NCI-H1694 treated with DMSO at 0.1 percent for 48 hours (cell line): ENCODE measurements around the gene ADAMTS15.

Experiments
- DNase-seq: peaks from one replicate; lab custom pipeline; 2025; lab: John Stamatoyannopoulos, UW

The ADAMTS15 gene

GRCh38 chr11:130416906-130417305 is 31.5 kb upstream of the ADAMTS15 start:
- no peak for DNase-seq

DNA sequence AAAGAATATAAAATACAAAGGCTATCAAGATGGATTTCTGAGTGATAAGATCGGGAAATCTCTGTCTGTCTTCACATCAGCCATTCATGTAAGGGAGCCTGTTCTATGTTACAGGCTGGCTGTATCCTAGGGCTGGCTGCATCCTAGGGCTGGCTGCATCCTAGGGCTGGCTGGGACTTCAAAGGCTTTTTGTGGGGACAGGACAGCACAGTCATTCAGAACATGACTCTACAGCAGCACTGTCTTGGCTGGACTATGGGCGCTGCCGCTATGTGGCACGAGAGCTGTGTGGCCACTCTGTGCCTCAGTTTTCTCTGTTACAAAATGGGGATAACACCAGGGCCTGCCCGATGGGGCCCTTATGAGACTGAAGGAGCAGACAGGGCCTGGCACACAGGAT is 30.2 kb upstream of the ADAMTS15 start:
- DNase-seq, result no peak

DNA sequence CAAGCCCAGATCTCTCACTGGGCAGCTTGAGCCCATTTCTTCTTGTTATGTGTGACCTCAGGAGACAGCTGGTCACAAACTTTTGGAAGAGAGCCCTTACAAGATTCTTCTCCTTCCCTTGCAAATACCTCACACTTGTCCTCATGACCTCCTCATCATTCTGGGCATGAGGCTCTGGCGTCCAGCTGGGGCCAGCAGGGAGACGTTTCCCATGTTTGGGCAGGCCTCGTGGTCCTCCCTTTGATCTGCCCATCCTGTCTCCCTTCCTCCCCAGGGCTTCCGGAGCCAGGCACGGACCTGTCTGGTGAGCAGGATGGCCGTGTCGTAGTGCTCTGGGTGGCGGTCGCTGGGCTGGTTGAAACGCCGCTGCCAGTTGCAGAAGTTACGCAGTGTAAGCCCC is 29.7 kb upstream of the ADAMTS15 start:
- DNase-seq, result no peak

DNA sequence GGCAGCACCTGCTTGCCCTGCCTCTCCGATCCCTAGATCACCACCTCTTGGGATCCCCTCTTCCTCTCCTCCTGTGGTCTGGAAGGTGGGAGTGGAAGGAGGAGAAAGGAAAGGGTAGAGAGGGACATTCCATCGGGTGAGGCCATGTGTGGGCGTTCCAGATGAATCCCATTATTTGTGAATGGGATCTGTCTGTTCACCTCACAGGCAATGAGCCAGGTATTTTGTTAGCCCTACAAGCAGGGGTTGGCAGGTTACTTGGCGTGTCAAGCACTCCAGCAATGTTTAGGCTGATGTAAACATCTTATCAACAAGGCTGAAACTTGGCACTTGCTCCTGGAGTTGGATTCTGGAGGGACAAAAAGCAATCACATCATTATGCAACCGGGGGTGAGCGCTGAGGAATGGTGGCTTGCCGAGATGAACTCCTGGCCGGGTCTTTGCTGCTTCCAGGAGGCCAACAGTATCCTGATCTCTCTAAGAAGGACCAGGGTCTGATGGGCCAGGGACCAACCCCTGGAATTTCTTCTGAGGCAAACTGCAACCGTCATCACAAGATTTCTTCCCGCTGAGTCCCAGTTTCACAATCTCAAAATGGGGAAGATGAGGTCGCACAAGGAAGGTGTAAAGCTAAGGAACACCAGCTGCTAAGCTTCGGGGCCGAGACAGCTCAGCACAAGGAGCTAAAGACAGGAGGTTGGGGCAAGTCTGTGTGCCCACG is 27.8 kb upstream of the ADAMTS15 start:
- no peak for DNase-seq

DNA sequence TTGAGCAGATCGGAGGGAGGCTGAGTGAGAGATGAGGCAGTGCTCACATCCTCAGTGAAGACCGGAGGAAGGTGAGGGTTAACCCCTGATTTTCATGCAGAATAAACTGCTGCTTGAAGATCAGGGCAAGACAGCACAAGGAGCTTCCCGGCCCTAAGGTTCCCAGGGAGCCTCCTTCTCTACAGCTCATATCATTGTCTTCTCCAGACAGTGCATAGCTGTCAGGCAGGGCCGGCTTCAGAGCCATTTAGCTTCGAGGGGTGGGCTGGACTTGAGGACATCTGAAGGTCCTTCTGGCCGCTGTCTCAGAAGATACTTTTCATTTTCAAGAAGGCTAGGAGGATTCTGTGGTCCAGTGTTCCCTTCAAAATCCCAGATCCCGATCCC is 27.3 kb upstream of the ADAMTS15 start:
- DNase-seq, result no peak

- DNase-seq, result no peak
These were observed 26.7 kb upstream of the ADAMTS15 start for GRCh38 chr11:130421697-130422096.

DNA sequence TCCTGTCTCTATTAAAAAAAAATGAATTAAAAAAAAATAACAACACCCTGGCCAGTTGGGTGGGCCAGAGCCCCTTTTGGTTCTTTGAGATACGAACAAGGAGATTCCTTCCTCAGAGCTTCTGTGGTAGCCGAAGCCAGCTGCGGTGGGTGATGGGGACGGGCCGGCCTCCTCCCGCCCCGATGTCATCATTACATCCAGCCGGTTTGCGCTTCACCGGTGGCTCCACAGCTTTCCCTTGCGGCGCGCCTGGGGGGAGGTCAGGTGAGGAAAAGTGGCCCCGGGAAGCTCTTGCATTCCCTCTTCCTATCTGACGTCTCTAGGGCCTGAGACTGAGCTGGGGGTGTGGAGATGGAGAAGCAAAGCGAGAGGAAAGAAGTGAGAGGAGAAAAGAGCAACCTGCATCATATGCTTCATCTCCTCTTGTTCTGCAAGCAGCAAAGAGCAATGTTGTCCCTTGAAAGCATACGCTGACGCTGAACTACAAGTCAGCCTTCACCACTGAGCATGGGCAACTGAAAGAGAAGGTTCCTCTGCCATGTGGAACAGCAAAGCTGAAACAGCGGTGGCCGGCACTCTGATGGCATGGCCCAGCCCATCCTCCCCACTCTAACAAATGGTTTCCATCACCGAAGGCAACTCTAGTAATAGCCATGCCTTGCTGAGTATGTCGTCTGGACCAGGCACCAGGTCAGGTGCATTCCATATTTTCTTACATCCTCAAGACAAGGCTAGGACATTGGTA is 26.0 kb upstream of the ADAMTS15 start:
- no peak for DNase-seq

DNA sequence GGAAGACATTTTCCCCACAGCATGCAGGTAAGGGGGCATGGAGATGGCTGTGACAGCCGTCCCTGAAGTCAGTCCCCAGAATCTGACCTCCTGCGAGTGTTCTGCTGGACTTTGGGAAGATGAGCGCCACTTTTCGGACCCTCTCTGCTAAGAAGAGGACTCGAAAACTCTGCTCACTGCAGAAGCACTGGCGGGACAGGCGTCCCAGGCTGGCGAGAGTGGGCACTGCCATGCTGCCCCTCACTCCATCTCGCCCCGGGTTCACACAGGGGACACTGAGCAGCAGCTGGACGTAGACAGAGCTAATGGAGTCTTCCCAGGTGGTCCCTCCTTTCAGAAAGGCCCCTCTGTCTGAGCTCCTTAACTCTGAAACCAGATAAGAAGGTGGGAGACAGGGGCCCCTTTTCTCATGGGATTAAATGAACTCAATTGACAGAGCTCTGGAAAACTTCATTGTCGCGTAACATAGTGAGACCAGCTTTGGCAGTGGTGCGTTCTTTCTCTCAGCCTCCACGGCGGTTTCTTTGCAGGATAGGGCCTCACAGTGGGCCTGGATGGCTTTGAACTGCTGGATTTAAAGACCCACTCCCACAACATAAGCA is 24.8 kb upstream of the ADAMTS15 start:
- no peak for DNase-seq

DNA sequence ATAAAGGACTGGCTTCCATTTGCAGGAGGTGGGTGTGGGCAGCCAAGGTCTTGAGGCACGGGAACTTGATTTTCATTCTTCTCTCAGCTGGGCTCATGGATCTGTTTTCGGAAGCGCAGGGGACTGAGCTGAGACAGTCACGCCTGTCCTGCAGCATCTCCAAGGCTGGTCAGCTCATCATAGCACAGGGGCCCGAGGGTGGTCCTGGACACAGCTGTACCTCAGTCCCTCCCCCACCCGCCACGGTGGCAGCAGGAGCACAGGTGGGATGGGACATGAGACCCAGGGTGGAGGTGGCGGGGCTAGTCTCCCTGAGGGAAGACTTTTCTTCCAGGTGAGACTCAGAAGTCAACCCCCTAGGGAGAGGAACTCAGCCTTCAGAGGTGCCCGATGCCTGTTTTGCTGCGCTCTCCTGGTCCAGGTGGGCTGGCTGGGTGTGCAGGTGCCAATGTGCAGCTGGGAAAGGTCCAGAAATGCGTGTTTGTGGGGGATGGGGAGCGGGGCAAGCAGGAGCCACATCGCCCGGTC is 23.8 kb upstream of the ADAMTS15 start:
- no peak for DNase-seq

- DNase-seq, result no peak
These were observed 23.3 kb upstream of the ADAMTS15 start for GRCh38 chr11:130425156-130425555.

- DNase-seq, result peak; percentile 18
These were observed 22.1 kb upstream of the ADAMTS15 start for GRCh38 chr11:130426223-130426836.

DNA sequence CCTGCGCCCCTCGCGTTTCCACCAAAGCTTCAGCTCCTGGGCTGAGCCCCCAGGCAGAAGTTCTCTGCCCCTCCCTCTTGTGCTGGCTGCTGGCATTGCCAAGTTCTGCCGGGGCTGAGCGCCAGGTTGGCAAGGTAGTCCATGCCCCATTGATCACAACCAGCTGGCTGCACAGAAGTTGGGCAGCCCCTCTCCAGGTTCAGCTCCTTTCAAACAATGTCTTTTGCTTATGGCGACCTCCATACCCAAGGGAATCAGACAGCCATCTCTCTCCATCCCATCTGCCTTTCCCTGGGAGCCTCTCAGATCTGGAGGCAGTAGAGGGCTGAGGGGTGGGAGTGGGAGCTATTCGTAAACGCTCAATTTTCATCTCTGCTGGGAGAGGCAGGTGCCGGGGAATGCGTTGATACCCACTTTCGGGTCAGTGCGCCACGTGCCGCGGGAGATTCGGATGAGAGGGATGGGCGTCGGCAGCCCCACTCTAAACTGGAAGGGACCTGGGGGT is 21.6 kb upstream of the ADAMTS15 start:
- DNase-seq, result peak; percentile 57

DNA sequence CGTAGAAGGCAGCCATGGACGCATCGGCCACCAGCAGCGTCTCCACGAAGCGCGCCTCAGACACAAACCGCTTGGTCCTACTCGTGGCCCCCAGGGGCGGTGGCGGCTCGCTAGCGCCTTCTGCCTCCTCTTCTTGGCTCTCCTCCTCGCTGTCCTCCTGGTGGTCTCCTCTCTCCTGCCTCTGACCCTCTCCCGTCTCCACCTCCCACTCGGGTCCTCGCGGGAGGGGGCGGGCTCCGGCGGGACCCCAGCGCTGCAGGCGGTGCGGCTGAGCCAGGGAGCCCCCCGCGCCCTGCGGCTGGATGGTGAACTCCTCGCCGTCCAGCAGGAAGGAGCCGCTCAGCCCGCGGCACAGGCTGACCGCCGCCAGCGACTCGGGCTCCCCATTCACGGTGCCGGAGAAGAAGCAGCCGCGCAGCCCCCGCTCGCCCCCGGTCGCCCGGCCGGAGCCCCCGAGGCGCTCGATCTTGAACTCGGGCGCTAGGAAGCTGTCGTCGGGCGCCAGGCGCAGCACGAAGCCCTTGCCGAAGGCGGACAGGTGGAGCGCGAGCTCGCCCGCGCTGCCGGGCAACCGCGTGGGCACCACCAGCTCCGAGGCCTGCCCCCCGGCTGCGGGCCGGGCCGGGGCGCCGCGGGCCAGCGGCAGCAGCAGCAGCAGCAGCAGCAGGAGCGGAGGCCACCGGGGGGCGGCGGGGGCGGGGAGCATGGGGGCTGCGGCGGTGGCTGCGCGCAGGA is 20.7 kb upstream of the ADAMTS15 start:
- no peak for DNase-seq

GRCh38 chr11:130428316-130429119 is 19.9 kb upstream of the ADAMTS15 start, which contains the start of gene ADAMTS8:
ADAMTS8 (minus strand) TSS chr11:130428609; CDS start chr11:130428286, 323 bp downstream.
- no peak for DNase-seq

DNA sequence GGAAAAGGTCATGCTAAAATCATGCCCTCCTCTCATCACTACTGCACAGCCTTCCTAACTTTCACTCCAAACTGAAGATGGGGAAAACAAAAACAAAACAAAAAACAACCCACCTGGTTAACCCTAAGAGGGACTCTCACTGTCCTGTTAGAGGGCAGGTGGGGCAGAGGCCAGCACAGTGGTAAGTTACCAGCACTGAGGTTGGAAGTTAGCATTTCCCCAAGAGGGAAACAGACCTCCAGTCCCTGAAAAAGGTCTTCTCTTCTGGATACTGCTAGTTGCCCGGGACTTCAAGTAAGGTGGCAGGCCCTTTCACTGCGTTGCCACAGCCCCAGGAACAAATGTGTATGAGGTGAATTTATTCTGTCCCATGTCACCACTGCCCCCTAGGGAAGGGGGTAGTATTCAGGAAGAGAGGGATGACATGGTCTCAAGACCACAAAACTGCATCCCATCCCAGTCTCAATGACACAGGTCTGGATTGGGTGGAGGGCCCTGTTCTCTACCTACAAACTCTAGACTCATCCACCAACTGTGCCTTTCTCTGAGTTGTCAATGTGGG is 19.2 kb upstream of the ADAMTS15 start:
- no peak for DNase-seq

GRCh38 chr11:130429983-130430382 is 18.5 kb upstream of the ADAMTS15 start:
- no peak for DNase-seq

DNA sequence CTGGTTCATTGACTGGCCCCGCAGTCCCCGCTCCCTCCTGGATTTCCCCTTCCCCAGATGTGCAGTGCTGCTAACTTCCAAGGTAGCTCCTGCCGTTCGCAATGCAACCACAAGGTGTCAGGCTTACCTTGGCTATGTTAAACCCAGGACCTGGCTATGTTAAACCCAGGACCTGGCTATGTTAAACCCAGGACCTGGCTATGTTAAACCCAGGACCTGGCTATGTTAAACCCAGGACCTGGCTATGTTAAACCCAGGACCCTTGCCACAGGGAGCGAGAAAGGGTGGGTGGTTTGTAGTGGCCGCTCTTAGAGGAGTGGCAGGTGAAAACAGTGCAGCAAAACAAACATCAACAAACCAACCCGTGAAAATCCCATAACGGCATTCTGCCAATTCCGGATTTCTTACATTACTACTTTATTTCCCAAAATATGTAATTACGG is 17.1 kb upstream of the ADAMTS15 start:
- peak; percentile 1 for DNase-seq

DNA sequence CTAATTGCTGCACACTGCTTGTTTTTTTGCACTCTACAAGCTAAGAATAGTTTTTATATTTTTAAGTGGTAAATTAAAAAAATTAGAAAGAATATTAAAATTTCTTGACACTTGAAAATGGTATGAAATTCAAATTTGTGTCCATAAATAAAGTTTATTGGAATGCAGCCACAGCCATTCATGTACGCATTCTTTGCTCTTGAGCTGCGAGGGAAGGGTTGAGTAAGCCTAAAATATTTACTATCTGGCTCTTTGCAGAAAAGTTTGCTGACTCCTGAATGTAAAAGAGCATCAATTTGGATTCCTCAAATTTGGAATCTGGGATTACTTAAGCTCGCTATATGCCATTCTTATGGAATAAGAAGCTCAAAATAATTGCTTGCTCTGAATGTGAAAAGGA is 16.6 kb upstream of the ADAMTS15 start:
- no peak for DNase-seq

GRCh38 chr11:130433357-130433756 is 15.1 kb upstream of the ADAMTS15 start:
- no peak for DNase-seq

- DNase-seq, result peak; percentile 55
These were observed 13.8 kb upstream of the ADAMTS15 start for GRCh38 chr11:130434521-130435223.
